K562 (cell line): ENCODE measurements around the gene TAMALIN. TPM values are rescaled to one million over a fixed set of nuclear protein-coding genes. Genes with fewer than 3 reads are reported as not detected.
A peak's percentile ranks its signal among the peaks of the same experiment; 100 is the strongest.

ENCODE experiments used
- ATAC-seq: fragments of 200-7000 bp; cut with Tn5 transposase; 3 replicates; pipeline ENCODE4 v1.9.1; 2020; ENCODE audit warnings: moderate library complexity
- BruUV-seq: library from RNA; stranded (reverse); fragments of 400-500 nt; replicated peaks from 2 replicates; lab custom pipeline; 2021; lab: Mats Ljungman, UMichigan
- CTCF ChIA-PET: fragments of 300-600 bp; formaldehyde crosslinking; extraction: SDS; loops from one replicate; lab custom pipeline; 2021; ENCODE audit warnings: low intra/inter-chr PET ratio; lab: Yijun Ruan, JAX
- POLR2A ChIA-PET: fragments of 300-600, 350-650 bp; sonication (Branson Sonifier 250); formaldehyde crosslinking; extraction: SDS; loops from one replicate; lab custom pipeline; 2021; ENCODE audit warnings: antibody characterized with exemption, inconsistent platforms; lab: Yijun Ruan, JAX
- DNase-seq, 4 experiments: peaks; one replicate each; pipeline versions ENCODE4 v3.0.0 to v3.0.0-alpha.2; 2011 to 2018; ENCODE audit warnings: low spot score in 3 of 4, mixed read lengths in 3 of 4; ENCODE audit errors: extremely low read depth in 1 of 4
- FAIRE-seq: peaks from 2 replicates; lab custom pipeline; 2011; peaks lifted over from hg19 to GRCh38; lab: Jason Lieb, UNC
- H2AFZ ChIP-seq: 2 replicates; pipeline ENCODE4 v1.6.0; 2011; ENCODE audit warnings: low read depth, low read length, control low read depth, inconsistent platforms
- H3K27ac ChIP-seq: fragments of 200-600 bp; 3 replicates; pipeline ENCODE4 v1.8.0; 2011; ENCODE audit warnings: low read depth, mild to moderate bottlenecking, control low read depth, inconsistent platforms, low read length, moderate library complexity, mixed read lengths; ENCODE audit errors: extremely low read depth
- H3K27me3 ChIP-seq, 2 experiments: fragments of 300-600 bp in 1 of 2; 2 replicates in 1 of 2; 3 replicates in 1 of 2; pipeline versions ENCODE4 v1.6.0 to v1.8.0; 2011; ENCODE audit warnings: inconsistent platforms in 2 of 2, low read length in 2 of 2, mild to moderate bottlenecking in 1 of 2, mixed read lengths in 1 of 2, moderate library complexity in 1 of 2; ENCODE audit not compliant: control insufficient read depth in 2 of 2, insufficient read depth in 2 of 2
- H3K36me3 ChIP-seq: fragments of 300-600 bp; 3 replicates; pipeline ENCODE4 v1.8.0; 2011; ENCODE audit warnings: mild to moderate bottlenecking, low read length, inconsistent platforms; ENCODE audit not compliant: control insufficient read depth, insufficient read depth
- H3K4me1 ChIP-seq, 2 experiments: fragments of 200-600 bp in 1 of 2; replicated peaks in 1 of 2; 2 replicates in 1 of 2; 3 replicates in 1 of 2; pipeline versions ENCODE4 v1.5.1 to v1.8.0; 2011; ENCODE audit warnings: inconsistent platforms in 2 of 2, low read length in 2 of 2, mild to moderate bottlenecking in 1 of 2, mixed read lengths in 1 of 2, moderate library complexity in 1 of 2; ENCODE audit not compliant: control insufficient read depth in 2 of 2, insufficient read depth in 2 of 2
- H3K4me2 ChIP-seq: 2 replicates; pipeline ENCODE4 v1.6.1; 2011; ENCODE audit warnings: low read length, control low read depth, inconsistent platforms, mixed read lengths; ENCODE audit not compliant: insufficient read depth
- H3K4me3 ChIP-seq: fragments of 200-600 bp; sonication (generic), shearing (Covaris generic); 2 replicates; pipeline ENCODE4 v1.5.1; 2016; ENCODE audit warnings: control low read depth, inconsistent platforms
- H3K79me2 ChIP-seq: fragments of 200-600 bp; 3 replicates; pipeline ENCODE4 v1.8.0; 2011; ENCODE audit warnings: low read length, inconsistent platforms; ENCODE audit not compliant: control insufficient read depth, insufficient read depth
- H3K9ac ChIP-seq, 2 experiments: 2 replicates each; pipeline versions ENCODE4 v1.6.0 to v1.6.1; 2011; ENCODE audit warnings: low read depth in 2 of 2, low read length in 2 of 2, control low read depth in 1 of 2, inconsistent platforms in 1 of 2, mild to moderate bottlenecking in 1 of 2, mixed read lengths in 1 of 2; ENCODE audit not compliant: insufficient read depth in 1 of 2
- H3K9me1 ChIP-seq: one replicate; pipeline ENCODE4 v1.6.0; 2011; ENCODE audit warnings: inconsistent platforms, mild to moderate bottlenecking, low read length, moderate library complexity; ENCODE audit not compliant: control insufficient read depth, insufficient read depth
- H3K9me3 ChIP-seq: replicated peaks from 2 replicates; pipeline ENCODE4 v1.5.1; 2011; ENCODE audit warnings: low read depth, low read length, inconsistent platforms; ENCODE audit not compliant: control insufficient read depth, insufficient read depth
- H4K20me1 ChIP-seq: replicated peaks from 2 replicates; pipeline ENCODE4 v1.6.1; 2011; ENCODE audit warnings: low read length, inconsistent platforms, mixed read lengths; ENCODE audit not compliant: control insufficient read depth, insufficient read depth
- CBX1 ChIP-seq: sonication (generic); IDR thresholded peaks from 2 replicates; pipeline ENCODE4 v1.6.1; 2016; ENCODE audit warnings: antibody characterized with exemption, low read depth, mild to moderate bottlenecking
- CBX5 ChIP-seq: IDR thresholded peaks from 2 replicates; pipeline ENCODE4 v1.6.1; 2014; ENCODE audit warnings: low read depth, borderline replicate concordance
- CXXC5 ChIP-seq: fragments of 250-450 bp; sonication (Bioruptor Pico); IDR thresholded peaks from 2 replicates; pipeline ENCODE4 v1.8.0; 2022; ENCODE audit warnings: inconsistent platforms, mild to moderate bottlenecking, moderate library complexity
- DNMT1 ChIP-seq: fragments of 450-650 bp; IDR thresholded peaks from 2 replicates; pipeline ENCODE4 v1.6.1; 2016; ENCODE audit warnings: antibody characterized with exemption, mild to moderate bottlenecking
- KLF1 ChIP-seq: fragments of 450-650 bp; IDR thresholded peaks from 2 replicates; pipeline ENCODE4 v1.6.1; 2016; ENCODE audit warnings: missing genetic modification characterization, missing compliant biosample characterization
- KLF10 ChIP-seq: fragments of 250-450 bp; sonication (Bioruptor Pico); IDR thresholded peaks from 2 replicates; pipeline ENCODE4 v1.6.1; 2021; ENCODE audit warnings: matching md5 sums
- NR2C1 ChIP-seq, 2 experiments: fragments of 450-650 bp; IDR thresholded peaks; 2 replicates each; pipeline ENCODE4 v1.6.1; 2017; ENCODE audit warnings: mild to moderate bottlenecking in 2 of 2, antibody characterized with exemption in 1 of 2, inconsistent platforms in 1 of 2, missing compliant biosample characterization in 1 of 2, missing genetic modification characterization in 1 of 2
- PBX2 ChIP-seq, 2 experiments: IDR thresholded peaks in 1 of 2; conservative IDR thresholded peaks in 1 of 2; 2 replicates each; pipeline ENCODE4 v1.6.1; 2016; ENCODE audit warnings: low read depth in 2 of 2, mild to moderate bottlenecking in 1 of 2, missing compliant biosample characterization in 1 of 2, missing genetic modification characterization in 1 of 2, moderate library complexity in 1 of 2
- RCOR1 ChIP-seq, 2 experiments: IDR thresholded peaks; 2 replicates each; pipeline ENCODE4 v1.6.1; 2012; ENCODE audit warnings: low read depth in 2 of 2, low read length in 2 of 2, borderline replicate concordance in 1 of 2, improper control_type of control experiment in 1 of 2
- SP1 ChIP-seq: sonication (generic); formaldehyde crosslinking; IDR thresholded peaks from 2 replicates; pipeline ENCODE4 v1.8.1; 2022; ENCODE audit warnings: mild to moderate bottlenecking, missing genetic modification reagents
- YBX1 ChIP-seq: fragments of 450-650 bp; IDR thresholded peaks from 2 replicates; pipeline ENCODE4 v1.7.1; 2016; ENCODE audit warnings: mild to moderate bottlenecking
- ZC3H11A ChIP-seq: IDR thresholded peaks from 2 replicates; pipeline ENCODE4 v1.6.1; 2012; ENCODE audit warnings: low read depth, low read length, improper control_type of control experiment
- ZNF766 ChIP-seq: fragments of 200-800 bp; sonication (Bioruptor generic); conservative IDR thresholded peaks from 2 replicates; pipeline ENCODE4 v1.6.1; 2016; ENCODE audit warnings: missing genetic modification characterization, missing compliant biosample characterization
- WGBS: fragments of 100-300 bp; shearing (Covaris generic); methylation state at CpG from one replicate; pipeline ENCODE4 v1.1.6; 2016; ENCODE audit warnings: low coverage, mixed read lengths; ENCODE audit not compliant: insufficient coverage; ENCODE audit errors: missing lambda C conversion rate; 5-methylcytosine and 5-hydroxymethylcytosine counted together
- in situ Hi-C: fragments of 300-500 bp; cut with MboI; formaldehyde crosslinking; loops from 4 replicates; pipeline ENCODE4 v1.15.0; 2018; ENCODE audit warnings: inconsistent platforms, mixed read lengths
- intact Hi-C: fragments of 100-400 bp; cut with micrococcal nuclease; formaldehyde crosslinking; loops from 2 replicates; pipeline ENCODE4 v1.14.2; 2022
- polyA plus RNA-seq, 8 experiments: library from polyadenylated mRNA; depleted of rRNA in 4 of 8; stranded (reverse) in 5 of 8; unstranded in 3 of 8; fragments of >200 nt; fragmentation: Nextera tagmentation in 2 of 8; fragmentation: Illumina TruSeq in 1 of 8; extraction: Ambion mirVana in 2 of 8; extraction: Trizol in 1 of 8; gene quantifications; 2 replicates each; pipeline versions ENCODE4 v1.2.1 to v1.2.3, GENCODE V29; 2011 to 2014; ENCODE audit warnings: inconsistent platforms in 1 of 8, missing spikeins in 1 of 8
- total RNA-seq, 7 experiments: library from RNA; depleted of rRNA in 6 of 7; stranded (reverse); fragments of >200 nt in 6 of 7; fragmentation: Illumina TruSeq in 2 of 7; extraction: Trizol in 2 of 7; gene quantifications; 2 replicates each; pipeline versions ENCODE4 v1.2.1 to v1.2.3, GENCODE V29; 2011 to 2021; ENCODE audit warnings: low replicate concordance in 1 of 7

Gene TAMALIN
- total and polyA plus RNA-seq, 9 of the 15 experiments (the other 6 are each of a cell fraction or from before 2014, with no cell fraction given) = 0.74 to 2.2 (median 1.5) TPM; not detected in 2

DNA sequence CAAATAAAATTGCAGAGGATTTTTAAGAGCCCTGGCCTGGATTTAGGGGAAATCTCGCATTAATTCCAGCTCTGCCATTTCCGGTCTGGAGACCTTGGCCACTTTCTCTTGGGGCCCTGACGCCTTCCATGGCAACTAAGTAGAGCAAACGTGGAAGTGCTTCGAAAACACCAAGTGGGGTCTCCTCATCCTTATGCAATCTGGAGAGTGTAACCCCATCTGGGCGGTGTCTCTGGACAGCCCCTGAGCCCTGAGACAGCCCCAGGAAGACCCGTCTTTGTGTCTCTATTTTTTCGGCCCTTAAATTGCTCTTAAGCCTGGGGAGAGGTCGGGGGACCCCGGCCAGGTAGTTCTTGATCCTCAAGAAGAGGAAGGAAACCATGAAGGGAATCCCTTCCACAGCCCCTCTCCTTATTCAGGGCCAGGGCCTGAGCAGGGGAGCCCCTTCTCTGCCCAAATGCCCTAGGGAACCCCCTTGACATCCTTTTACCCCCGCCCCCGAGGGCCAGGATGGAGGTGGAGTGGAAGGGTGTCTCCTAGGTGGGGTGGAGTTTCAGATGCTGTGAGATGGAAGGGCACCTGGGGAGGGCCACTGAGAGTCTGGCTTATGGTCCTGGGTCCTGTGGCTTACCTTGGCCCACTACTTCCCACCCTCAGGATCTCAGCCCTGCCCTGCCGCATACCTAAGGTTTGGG is 26.8 kb downstream of the TAMALIN start:
- Histone ChIP-seq H3K9ac (peak overlapping the region; percentile 60 to 83; a peak in 3 of 4 replicates), H3K27ac (peak overlapping the region; percentile 60), H3K79me2 (no peaks in the 10 kb centered on the region), H3K4me3 (peak overlapping the region; percentile 36), H3K4me2 (peak overlapping the region; percentile 84), H3K9me1 (no peaks in the 10 kb centered on the region), H3K36me3 (no peaks in the 10 kb centered on the region), H4K20me1 (no peaks in the 10 kb centered on the region), H3K9me3 (no peaks in the 10 kb centered on the region), H3K4me1 (peaks cover 20 to 23% of the 10 kb centered on the region in 2 experiments; a peak in 4 of 5 replicates), H2AFZ (peak overlapping the region; percentile 97), H3K27me3 (peaks cover 0 to 10% of the 10 kb centered on the region in 2 experiments; a peak in 3 of 5 replicates)
- TSS peak; percentile 92 for BruUV-seq
- in situ Hi-C loops = no loop called here
- FAIRE-seq = no peak
- WGBS = 67% methylated on average over 11 of the region's 13 CpGs
- CTCF ChIA-PET = no interaction called here
- ATAC-seq = no peak
- intact Hi-C loops = no loop called here
- no peak for DNase-seq
- POLR2A ChIA-PET = interaction anchor here (0.5 to 1.4 kb wide), 13 partner anchors 12 to 94 kb away, joined by 3 to 7 read pairs (median 3); partner anchors contain the start of gene ATG101
- TF ChIP-seq YBX1 (no peak), SP1 (CRISPR knock-in tag) (no peak), DNMT1 (no peak), ZNF766 (CRISPR knock-in tag) (no peak), NR2C1 (IDR thresholded peaks at IDR 0.05) (no peak), NR2C1 (tag; IDR thresholded peaks at IDR 0.05) (no peak), CBX5 (no peak), KLF1 (tag) (no peak), CXXC5 (CRISPR knock-in tag) (no peak), RCOR1 (IDR thresholded peaks at IDR 0.05; ENCODE audit: borderline replicate concordance in 1 of 2, low read depth in 2 of 2, low read length in 2 of 2) (no peak), KLF10 (no peak), ZC3H11A (no peak), PBX2 (CRISPR knock-in tag; IDR thresholded peaks at IDR 0.05; ENCODE audit: low read depth) (no peak), PBX2 (tag; conservative IDR thresholded peaks at IDR 0.05; ENCODE audit: low read depth) (0 out of 2 replicates have a peak, but pooled peaks have one; percentile 13), CBX1 (no peak)
